Ishikawa (cell line): Measurements from ENCODE around the gene MAT2A.

Source experiments
- CREB1 ChIP-seq: IDR thresholded peaks from 2 replicates; pipeline ENCODE4 v1.6.1; 2012; ENCODE audit warnings: low read depth
- EP300 ChIP-seq: IDR thresholded peaks from 2 replicates; pipeline ENCODE4 v1.6.1; 2012; ENCODE audit warnings: borderline replicate concordance
- TCF12 ChIP-seq: IDR thresholded peaks from 2 replicates; pipeline ENCODE4 v1.6.1; 2012; ENCODE audit warnings: low read depth
- TEAD4 ChIP-seq: IDR thresholded peaks from 2 replicates; pipeline ENCODE4 v1.6.1; 2012
- ZBTB7A ChIP-seq: IDR thresholded peaks from 2 replicates; pipeline ENCODE4 v1.6.1; 2012; ENCODE audit warnings: low read depth
- TF ChIP-seq, protein P1 (sequence below): IDR thresholded peaks from 2 replicates; pipeline ENCODE4 v1.6.1; 2012

DNA sequence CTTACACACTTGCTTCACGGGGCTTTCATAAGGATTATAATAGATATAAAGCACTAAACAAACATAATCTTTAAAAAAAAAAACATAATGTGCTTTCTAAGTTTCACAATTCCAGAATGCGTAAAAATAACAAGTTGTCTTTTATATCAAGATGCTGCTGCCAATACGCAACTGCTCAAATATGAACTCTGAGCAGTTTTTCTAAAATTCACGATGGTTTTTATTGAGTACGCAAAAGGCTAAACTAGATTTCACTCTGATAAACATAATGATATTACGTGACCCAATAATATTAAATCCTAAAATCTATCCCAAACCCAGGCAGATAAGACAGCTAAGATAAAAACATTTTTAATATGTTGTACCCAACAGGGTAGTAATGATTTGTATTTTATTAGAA is 24.6 kb upstream of the MAT2A start:
- TF ChIP-seq TEAD4 (no peak), EP300 (no peak), CREB1 (no peak), ZBTB7A (no peak), TCF12 (no peak)
- TF ChIP-seq, protein P1, sequence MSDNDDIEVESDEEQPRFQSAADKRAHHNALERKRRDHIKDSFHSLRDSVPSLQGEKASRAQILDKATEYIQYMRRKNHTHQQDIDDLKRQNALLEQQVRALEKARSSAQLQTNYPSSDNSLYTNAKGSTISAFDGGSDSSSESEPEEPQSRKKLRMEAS: no peak
